HG03442 (cell line): Measurements from ENCODE around the gene USP22.
A peak's percentile ranks its signal among the peaks of the same experiment; 100 is the strongest.
"Not testable (repeated sequence)": the region's sequence is repeated elsewhere in the genome, so short reads cannot be mapped to it uniquely, and the experiment has no call there.

Source experiments
- ATAC-seq: cut with Tn5 transposase; IDR thresholded peaks from one replicate; pipeline ENCODE4 v1.9.1; 2021; ENCODE audit warnings: mild to moderate bottlenecking, moderate library complexity; ENCODE audit not compliant: unreplicated experiment

USP22 gene

GRCh38 chr17:20991276-20992037 is 51.4 kb downstream of the USP22 start:
- ATAC-seq, result no peak

- no peak for ATAC-seq
Measured at GRCh38 chr17:20989991-20990855, 52.6 kb downstream of the USP22 start.

GRCh38 chr17:20989481-20989880 is 53.3 kb downstream of the USP22 start:
- ATAC-seq, result no peak

- no peak for ATAC-seq
Measured at GRCh38 chr17:20988896-20989295, 53.9 kb downstream of the USP22 start.

- no peak for ATAC-seq
Measured at GRCh38 chr17:20988001-20988636, 54.7 kb downstream of the USP22 start.

GRCh38 chr17:20987511-20987910 is 55.3 kb downstream of the USP22 start:
- no peak for ATAC-seq

GRCh38 chr17:20986767-20987510 is 55.9 kb downstream of the USP22 start:
- ATAC-seq, result no peak

GRCh38 chr17:20983359-20983637 is 59.5 kb downstream of the USP22 start:
- ATAC-seq, result no peak

GRCh38 chr17:20982589-20983358 is 60.0 kb downstream of the USP22 start:
- no peak for ATAC-seq

GRCh38 chr17:20981046-20981920 is 61.5 kb downstream of the USP22 start:
- ATAC-seq, result no peak

- no peak for ATAC-seq
Measured at GRCh38 chr17:20979792-20980083, 63.1 kb downstream of the USP22 start.

- ATAC-seq, result not testable (repeated sequence)
Measured at GRCh38 chr17:20979007-20979791, 63.6 kb downstream of the USP22 start.

- not testable (repeated sequence) for ATAC-seq
Measured at GRCh38 chr17:20977609-20978253, 65.1 kb downstream of the USP22 start.

GRCh38 chr17:20975566-20975965 is 67.2 kb downstream of the USP22 start:
- ATAC-seq, result no peak

GRCh38 chr17:20970329-20970728 is 72.5 kb downstream of the USP22 start:
- no peak for ATAC-seq

- no peak for ATAC-seq
Measured at GRCh38 chr17:20968913-20969616, 73.7 kb downstream of the USP22 start.

GRCh38 chr17:20967776-20968175 is 75.0 kb downstream of the USP22 start:
- no peak for ATAC-seq

GRCh38 chr17:20966870-20967269 is 75.9 kb downstream of the USP22 start:
- ATAC-seq, result peak; percentile 47
